NOMO-1 treated with dmso at 0.1 percent for 144 hours (cell line): ENCODE measurements around the gene TMED1.
A peak's percentile ranks its signal among the peaks of the same experiment; 100 is the strongest.
"Not testable (repeated sequence)": the region's sequence is repeated elsewhere in the genome, so short reads cannot be mapped to it uniquely, and the experiment has no call there.

Experiments used
- DNase-seq: peaks from one replicate; lab custom pipeline; 2025; ENCODE audit not compliant: unreplicated experiment; lab: John Stamatoyannopoulos, UW

The TMED1 gene

GRCh38 chr19:10863107-10863717 lies 27.2 kb upstream of the TMED1 start:
- DNase-seq = no peak

GRCh38 chr19:10862561-10863106 lies 26.6 kb upstream of the TMED1 start:
- DNase-seq = no peak

GRCh38 chr19:10861103-10861651 lies 25.2 kb upstream of the TMED1 start:
- peak; percentile 41 for DNase-seq

- DNase-seq = no peak
These were observed 22.3 kb upstream of the TMED1 start for GRCh38 chr19:10858204-10858828.

- not testable (repeated sequence) for DNase-seq
These were observed 20.9 kb upstream of the TMED1 start for GRCh38 chr19:10856899-10857298.

GRCh38 chr19:10855879-10856522 lies 20.0 kb upstream of the TMED1 start:
- DNase-seq = no peak

- no peak for DNase-seq
These were observed 18.5 kb upstream of the TMED1 start for GRCh38 chr19:10854350-10855089.

GRCh38 chr19:10852941-10853340 lies 16.9 kb upstream of the TMED1 start:
- no peak for DNase-seq

- no peak for DNase-seq
These were observed 16.2 kb upstream of the TMED1 start for GRCh38 chr19:10852098-10852800.

- DNase-seq = no peak
These were observed 14.6 kb upstream of the TMED1 start for GRCh38 chr19:10850631-10851030.

GRCh38 chr19:10848230-10848856 lies 12.3 kb upstream of the TMED1 start, which contains the start of gene C19orf38:
Gene C19orf38, plus strand, starts transcription at chr19:10848415. Its CDS starts 94 bp downstream, at chr19:10848509.
- peak; percentile 61 for DNase-seq

GRCh38 chr19:10846500-10847202 lies 10.6 kb upstream of the TMED1 start:
- no peak for DNase-seq

- no peak for DNase-seq
These were observed 6.8 kb upstream of the TMED1 start for GRCh38 chr19:10842788-10843187.

- DNase-seq = no peak
These were observed 3.4 kb upstream of the TMED1 start for GRCh38 chr19:10839114-10840050.

GRCh38 chr19:10838377-10838776 lies 2.4 kb upstream of the TMED1 start:
- DNase-seq = no peak

- not testable (repeated sequence) for DNase-seq
These were observed 1.6 kb upstream of the TMED1 start for GRCh38 chr19:10837649-10838048.

- peak; percentile 85 for DNase-seq
These were observed 693 bp upstream of the TMED1 start for GRCh38 chr19:10836479-10837330.
